ENCODE results near the gene ADAMTS2. TPM values are rescaled to one million over a fixed set of nuclear protein-coding genes. Genes with fewer than 3 reads are reported as not detected.

The ADAMTS2 gene
- total RNA-seq, 1 donor from 2014 or later, result not detected

GRCh38 chr5:179340465-179340864 is 4.8 kb downstream of the ADAMTS2 start:
- peaks cover 27% of the 10 kb centered on the region for H3K27me3 Mint-ChIP-seq
- peaks cover 9% of the 10 kb centered on the region for H3K4me1 Mint-ChIP-seq

DNA sequence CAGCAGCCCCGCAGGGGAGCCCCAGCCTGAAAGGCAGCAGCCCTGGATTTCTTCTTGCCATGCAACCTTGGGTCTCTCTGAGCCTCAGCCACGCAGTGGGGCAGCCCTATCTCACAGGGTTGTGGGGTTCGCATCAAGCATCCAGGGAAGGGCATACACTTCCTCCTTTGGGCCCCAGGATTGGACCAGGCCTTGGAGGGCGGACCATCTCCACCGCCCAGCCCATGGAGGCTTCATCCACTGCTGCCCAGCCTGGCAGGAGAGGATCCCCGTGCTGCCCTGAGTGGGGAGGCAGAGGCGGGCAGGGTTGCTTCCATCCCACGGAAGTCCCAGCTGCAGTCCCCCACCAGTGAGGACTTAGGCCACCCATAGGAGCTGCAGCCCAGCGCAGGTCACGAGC is 5.3 kb downstream of the ADAMTS2 start:
- no peaks in the 10 kb centered on the region for H3K9me3 Mint-ChIP-seq
- H3K4me3 Mint-ChIP-seq, result no peak overlapping the region
- no peak for TF ChIP-seq CTCF (IDR thresholded peaks at IDR 0.05)
- ChIA-PET CTCF (no interaction called here), POLR2A (no interaction called here)
- no peak for ATAC-seq (ENCODE audit: low read depth)
- no peak for DNase-seq
- no peak overlapping the region for H3K27ac Mint-ChIP-seq
- peaks cover 9% of the 10 kb centered on the region for H3K4me1 Mint-ChIP-seq
- intact Hi-C loops (cut with micrococcal nuclease), result no loop called here
- H3K27me3 Mint-ChIP-seq, result peaks cover 27% of the 10 kb centered on the region
- H3K36me3 Mint-ChIP-seq (ENCODE audit: low read depth), result no peaks in the 10 kb centered on the region

More at GRCh38 chr5:179340465-179340864, 4.8 kb downstream of the ADAMTS2 start:
- TF ChIP-seq CTCF (IDR thresholded peaks at IDR 0.05), result no peak
- Mint-ChIP-seq H3K9me3 (no peaks in the 10 kb centered on the region), H3K27ac (no peak overlapping the region), H3K4me3 (no peak overlapping the region), H3K36me3 (ENCODE audit: low read depth) (no peaks in the 10 kb centered on the region)
- intact Hi-C loops (cut with micrococcal nuclease), result no loop called here
- ChIA-PET POLR2A (no interaction called here), CTCF (no interaction called here)
- no peak for DNase-seq
- no peak for ATAC-seq (ENCODE audit: low read depth)

- ATAC-seq (ENCODE audit: low read depth) (no peak), DNase-seq (no peak)
- intact Hi-C loops (cut with micrococcal nuclease), result no loop called here
- Mint-ChIP-seq H3K27ac (no peak overlapping the region), H3K36me3 (ENCODE audit: low read depth) (no peaks in the 10 kb centered on the region), H3K27me3 (peaks cover 27% of the 10 kb centered on the region), H3K9me3 (no peaks in the 10 kb centered on the region), H3K4me1 (peaks cover 9% of the 10 kb centered on the region), H3K4me3 (no peak overlapping the region)
- POLR2A ChIA-PET, result no interaction called here
- CTCF ChIA-PET, result no interaction called here
- no peak for TF ChIP-seq CTCF (IDR thresholded peaks at IDR 0.05)
Measured at GRCh38 chr5:179339081-179339480, 6.2 kb downstream of the ADAMTS2 start.

DNA sequence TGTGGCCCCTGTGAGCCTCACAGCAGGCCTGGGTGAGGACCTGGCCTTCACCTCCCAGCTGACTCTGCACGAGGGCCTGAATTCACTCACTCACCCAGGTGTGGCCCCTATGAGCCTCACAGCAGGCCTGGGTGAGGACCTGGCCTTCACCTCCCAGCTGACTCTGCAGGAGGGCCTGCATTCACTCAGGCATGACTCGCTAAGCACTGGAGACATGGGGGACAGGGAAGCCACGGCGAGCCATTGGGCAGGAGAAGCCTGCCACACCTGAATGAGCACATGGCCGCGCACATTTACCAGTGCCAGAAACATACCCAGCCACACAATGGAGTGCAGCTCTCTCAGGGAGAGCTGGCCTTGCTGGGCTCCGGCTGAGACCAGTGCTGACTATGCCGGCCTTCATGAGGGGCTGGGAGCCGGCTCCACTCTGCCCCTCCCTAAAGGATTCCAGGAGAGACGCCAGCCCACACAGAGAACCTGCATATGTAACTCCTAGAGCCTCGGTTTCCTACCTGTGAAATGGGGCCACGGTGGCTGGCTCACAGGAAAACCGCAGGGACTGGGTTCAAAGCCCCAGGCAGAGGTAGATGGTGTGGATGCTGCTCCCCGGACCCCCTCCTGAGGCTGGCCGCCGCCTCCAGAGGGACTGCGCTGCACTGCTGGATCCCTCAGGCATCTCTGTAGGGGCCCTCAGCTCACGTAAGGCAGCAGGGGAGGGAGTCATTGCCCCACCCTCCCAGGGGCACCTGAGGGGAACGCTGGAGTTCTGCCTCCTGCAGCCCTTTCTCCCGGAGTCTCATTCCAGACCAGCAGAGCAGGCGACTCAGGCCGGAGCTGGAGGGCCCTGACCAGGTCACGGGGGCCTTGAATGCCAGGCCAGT is 7.2 kb downstream of the ADAMTS2 start:
- no peak for DNase-seq
- intact Hi-C loops (cut with micrococcal nuclease), result no loop called here
- Mint-ChIP-seq H3K4me3 (no peak overlapping the region), H3K9me3 (no peaks in the 10 kb centered on the region), H3K4me1 (peaks cover 3% of the 10 kb centered on the region), H3K36me3 (ENCODE audit: low read depth) (no peaks in the 10 kb centered on the region), H3K27me3 (peaks cover 22% of the 10 kb centered on the region), H3K27ac (no peak overlapping the region)
- ATAC-seq (ENCODE audit: low read depth), result no peak
- ChIA-PET POLR2A (no interaction called here), CTCF (no interaction called here)
- TF ChIP-seq CTCF (IDR thresholded peaks at IDR 0.05), result no peak

DNA sequence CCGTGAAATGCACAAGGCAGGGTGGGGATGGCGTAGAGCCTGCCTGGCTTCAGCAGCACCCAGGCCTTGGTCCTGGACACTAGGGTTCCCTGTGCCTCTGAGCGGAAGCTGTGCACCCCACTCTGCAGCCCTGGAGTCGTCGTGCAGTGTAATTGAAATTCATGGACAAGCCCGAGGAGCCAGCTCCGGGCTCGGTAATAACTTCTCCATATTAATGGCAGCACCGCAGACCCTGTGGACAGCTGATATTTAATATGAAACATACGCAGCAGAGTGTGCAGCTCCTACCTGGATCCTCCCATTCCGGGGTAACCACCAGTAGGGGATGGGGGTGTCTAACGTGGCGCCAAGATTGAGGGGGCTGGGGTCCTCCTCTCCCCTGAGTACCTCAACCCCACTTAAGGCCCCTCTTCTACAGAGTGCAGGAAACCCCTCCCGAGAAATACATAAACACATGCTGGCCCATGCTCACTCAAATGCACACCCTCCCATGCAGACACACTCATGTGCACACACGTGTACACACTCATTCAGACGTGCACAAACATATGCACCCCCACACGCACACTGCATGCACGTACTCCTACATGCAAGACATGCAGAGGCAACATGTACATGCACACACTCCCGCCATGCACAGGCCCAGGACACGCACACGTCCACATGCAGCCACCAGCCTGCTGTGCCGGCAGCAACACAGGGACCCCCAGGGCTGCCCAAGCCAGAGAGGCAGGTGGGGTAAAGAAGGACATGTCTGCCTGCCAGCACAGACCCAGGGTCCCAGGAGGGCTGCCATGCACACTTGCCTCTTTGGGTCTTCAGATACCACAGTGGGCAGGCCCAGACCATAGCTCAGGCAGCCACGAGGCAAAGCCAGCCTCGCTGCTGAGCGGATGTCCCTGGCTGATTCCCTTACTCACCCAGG is 8.1 kb downstream of the ADAMTS2 start:
- intact Hi-C loops (cut with micrococcal nuclease), result no loop called here
- Mint-ChIP-seq H3K9me3 (no peaks in the 10 kb centered on the region), H3K27ac (no peak overlapping the region), H3K4me1 (no peaks in the 10 kb centered on the region), H3K27me3 (peaks cover 15% of the 10 kb centered on the region), H3K36me3 (ENCODE audit: low read depth) (no peaks in the 10 kb centered on the region), H3K4me3 (no peak overlapping the region)
- TF ChIP-seq CTCF (IDR thresholded peaks at IDR 0.05), result no peak
- DNase-seq (no peak), ATAC-seq (ENCODE audit: low read depth) (no peak)
- ChIA-PET CTCF (no interaction called here), POLR2A (no interaction called here)

Measured in activated B cell treated with CpG ODN at 0.5 μM for 24 hours (primary cell).